ENCODE results near the gene NEDD4L. TPM values are rescaled to one million over a fixed set of nuclear protein-coding genes. Genes with fewer than 3 reads are reported as not detected.

NEDD4L gene
- total and polyA plus RNA-seq, 2 experiments from 2014 or later, result 36.2 to 72.3 TPM

DNA sequence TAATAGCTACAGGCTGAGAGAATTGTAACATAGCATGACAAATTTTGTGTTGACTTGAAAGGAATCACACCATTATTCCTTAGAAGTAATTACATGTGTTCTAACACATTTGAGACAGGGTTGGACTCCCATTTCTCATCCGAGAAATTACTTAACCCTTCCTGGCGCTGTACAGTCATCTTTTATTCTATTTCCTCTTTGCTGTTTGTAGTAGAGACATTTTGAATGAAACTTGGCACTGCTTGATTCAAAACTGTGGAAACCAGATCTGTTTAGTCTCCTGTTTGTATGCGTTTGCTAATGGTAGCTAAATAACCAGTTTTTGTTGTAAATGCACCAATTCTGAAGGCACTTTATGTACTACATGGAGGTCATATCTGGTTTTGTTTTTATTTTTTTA is 352.9 kb downstream of the NEDD4L start:
- H3K79me2 ChIP-seq (replicated peaks; ENCODE audit: insufficient read depth), result no peaks in the 10 kb centered on the region
- H2AFZ ChIP-seq, result no peak overlapping the region
- peaks cover 7% of the 10 kb centered on the region for H3K4me1 Mint-ChIP-seq
- ATAC-seq (no peak), DNase-seq (ENCODE audit: low spot score) (no peak)
- H3K27ac Mint-ChIP-seq, result no peak overlapping the region
- no peak for TF ChIP-seq EZH2 (IDR thresholded peaks at IDR 0.05; ENCODE audit: low read depth, unreplicated experiment)
- TF ChIP-seq POLR2AphosphoS5 (IDR thresholded peaks at IDR 0.05; ENCODE audit: low read depth), result no peak
- no peak for TF ChIP-seq NANOG (IDR thresholded peaks at IDR 0.05; ENCODE audit: borderline replicate concordance)
- no peak for TF ChIP-seq STAT1 (IDR thresholded peaks at IDR 0.05; ENCODE audit: unreplicated experiment)
- TF ChIP-seq JUNB (IDR thresholded peaks at IDR 0.05; ENCODE audit: unreplicated experiment), result no peak
- TF ChIP-seq ETS1 (IDR thresholded peaks at IDR 0.05), result no peak
- TF ChIP-seq REST (IDR thresholded peaks at IDR 0.05; ENCODE audit: unreplicated experiment), result no peak
- TF ChIP-seq EZH2phosphoT487 (IDR thresholded peaks at IDR 0.05; ENCODE audit: unreplicated experiment), result no peak
- TF ChIP-seq ZNF114 (CRISPR knock-in tag; IDR thresholded peaks at IDR 0.05), result no peak
- no peak for TF ChIP-seq CREB1 (CRISPR knock-in tag; IDR thresholded peaks at IDR 0.05; ENCODE audit: low read depth)
- TF ChIP-seq ZNF331 (CRISPR knock-in tag; IDR thresholded peaks at IDR 0.05; ENCODE audit: low read depth), result no peak
- TF ChIP-seq, protein P1, sequence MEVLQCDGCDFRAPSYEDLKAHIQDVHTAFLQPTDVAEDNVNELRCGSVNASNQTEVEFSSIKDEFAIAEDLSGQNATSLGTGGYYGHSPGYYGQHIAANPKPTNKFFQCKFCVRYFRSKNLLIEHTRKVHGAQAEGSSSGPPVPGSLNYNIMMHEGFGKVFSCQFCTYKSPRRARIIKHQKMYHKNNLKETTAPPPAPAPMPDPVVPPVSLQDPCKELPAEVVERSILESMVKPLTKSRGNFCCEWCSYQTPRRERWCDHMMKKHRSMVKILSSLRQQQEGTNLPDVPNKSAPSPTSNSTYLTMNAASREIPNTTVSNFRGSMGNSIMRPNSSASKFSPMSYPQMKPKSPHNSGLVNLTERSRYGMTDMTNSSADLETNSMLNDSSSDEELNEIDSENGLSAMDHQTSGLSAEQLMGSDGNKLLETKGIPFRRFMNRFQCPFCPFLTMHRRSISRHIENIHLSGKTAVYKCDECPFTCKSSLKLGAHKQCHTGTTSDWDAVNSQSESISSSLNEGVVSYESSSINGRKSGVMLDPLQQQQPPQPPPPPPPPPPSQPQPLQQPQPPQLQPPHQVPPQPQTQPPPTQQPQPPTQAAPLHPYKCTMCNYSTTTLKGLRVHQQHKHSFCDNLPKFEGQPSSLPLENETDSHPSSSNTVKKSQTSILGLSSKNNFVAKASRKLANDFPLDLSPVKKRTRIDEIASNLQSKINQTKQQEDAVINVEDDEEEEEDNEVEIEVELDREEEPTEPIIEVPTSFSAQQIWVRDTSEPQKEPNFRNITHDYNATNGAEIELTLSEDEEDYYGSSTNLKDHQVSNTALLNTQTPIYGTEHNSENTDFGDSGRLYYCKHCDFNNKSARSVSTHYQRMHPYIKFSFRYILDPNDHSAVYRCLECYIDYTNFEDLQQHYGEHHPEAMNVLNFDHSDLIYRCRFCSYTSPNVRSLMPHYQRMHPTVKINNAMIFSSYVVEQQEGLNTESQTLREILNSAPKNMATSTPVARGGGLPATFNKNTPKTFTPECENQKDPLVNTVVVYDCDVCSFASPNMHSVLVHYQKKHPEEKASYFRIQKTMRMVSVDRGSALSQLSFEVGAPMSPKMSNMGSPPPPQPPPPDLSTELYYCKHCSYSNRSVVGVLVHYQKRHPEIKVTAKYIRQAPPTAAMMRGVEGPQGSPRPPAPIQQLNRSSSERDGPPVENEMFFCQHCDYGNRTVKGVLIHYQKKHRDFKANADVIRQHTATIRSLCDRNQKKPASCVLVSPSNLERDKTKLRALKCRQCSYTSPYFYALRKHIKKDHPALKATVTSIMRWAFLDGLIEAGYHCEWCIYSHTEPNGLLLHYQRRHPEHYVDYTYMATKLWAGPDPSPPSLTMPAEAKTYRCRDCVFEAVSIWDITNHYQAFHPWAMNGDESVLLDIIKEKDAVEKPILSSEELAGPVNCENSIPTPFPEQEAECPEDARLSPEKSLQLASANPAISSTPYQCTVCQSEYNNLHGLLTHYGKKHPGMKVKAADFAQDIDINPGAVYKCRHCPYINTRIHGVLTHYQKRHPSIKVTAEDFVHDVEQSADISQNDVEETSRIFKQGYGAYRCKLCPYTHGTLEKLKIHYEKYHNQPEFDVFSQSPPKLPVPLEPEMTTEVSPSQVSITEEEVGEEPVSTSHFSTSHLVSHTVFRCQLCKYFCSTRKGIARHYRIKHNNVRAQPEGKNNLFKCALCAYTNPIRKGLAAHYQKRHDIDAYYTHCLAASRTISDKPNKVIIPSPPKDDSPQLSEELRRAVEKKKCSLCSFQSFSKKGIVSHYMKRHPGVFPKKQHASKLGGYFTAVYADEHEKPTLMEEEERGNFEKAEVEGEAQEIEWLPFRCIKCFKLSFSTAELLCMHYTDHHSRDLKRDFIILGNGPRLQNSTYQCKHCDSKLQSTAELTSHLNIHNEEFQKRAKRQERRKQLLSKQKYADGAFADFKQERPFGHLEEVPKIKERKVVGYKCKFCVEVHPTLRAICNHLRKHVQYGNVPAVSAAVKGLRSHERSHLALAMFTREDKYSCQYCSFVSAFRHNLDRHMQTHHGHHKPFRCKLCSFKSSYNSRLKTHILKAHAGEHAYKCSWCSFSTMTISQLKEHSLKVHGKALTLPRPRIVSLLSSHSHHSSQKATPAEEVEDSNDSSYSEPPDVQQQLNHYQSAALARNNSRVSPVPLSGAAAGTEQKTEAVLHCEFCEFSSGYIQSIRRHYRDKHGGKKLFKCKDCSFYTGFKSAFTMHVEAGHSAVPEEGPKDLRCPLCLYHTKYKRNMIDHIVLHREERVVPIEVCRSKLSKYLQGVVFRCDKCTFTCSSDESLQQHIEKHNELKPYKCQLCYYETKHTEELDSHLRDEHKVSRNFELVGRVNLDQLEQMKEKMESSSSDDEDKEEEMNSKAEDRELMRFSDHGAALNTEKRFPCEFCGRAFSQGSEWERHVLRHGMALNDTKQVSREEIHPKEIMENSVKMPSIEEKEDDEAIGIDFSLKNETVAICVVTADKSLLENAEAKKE (CRISPR knock-in tag; IDR thresholded peaks at IDR 0.05), result no peak
- TF ChIP-seq, protein P2, sequence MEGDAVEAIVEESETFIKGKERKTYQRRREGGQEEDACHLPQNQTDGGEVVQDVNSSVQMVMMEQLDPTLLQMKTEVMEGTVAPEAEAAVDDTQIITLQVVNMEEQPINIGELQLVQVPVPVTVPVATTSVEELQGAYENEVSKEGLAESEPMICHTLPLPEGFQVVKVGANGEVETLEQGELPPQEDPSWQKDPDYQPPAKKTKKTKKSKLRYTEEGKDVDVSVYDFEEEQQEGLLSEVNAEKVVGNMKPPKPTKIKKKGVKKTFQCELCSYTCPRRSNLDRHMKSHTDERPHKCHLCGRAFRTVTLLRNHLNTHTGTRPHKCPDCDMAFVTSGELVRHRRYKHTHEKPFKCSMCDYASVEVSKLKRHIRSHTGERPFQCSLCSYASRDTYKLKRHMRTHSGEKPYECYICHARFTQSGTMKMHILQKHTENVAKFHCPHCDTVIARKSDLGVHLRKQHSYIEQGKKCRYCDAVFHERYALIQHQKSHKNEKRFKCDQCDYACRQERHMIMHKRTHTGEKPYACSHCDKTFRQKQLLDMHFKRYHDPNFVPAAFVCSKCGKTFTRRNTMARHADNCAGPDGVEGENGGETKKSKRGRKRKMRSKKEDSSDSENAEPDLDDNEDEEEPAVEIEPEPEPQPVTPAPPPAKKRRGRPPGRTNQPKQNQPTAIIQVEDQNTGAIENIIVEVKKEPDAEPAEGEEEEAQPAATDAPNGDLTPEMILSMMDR (conservative IDR thresholded peaks at IDR 0.05; ENCODE audit: low read depth in 2 of 2), result no peak
- no peak overlapping the region for H3K4me3 Mint-ChIP-seq
- no peaks in the 10 kb centered on the region for H3K9me3 Mint-ChIP-seq
- H3K27me3 Mint-ChIP-seq (ENCODE audit: insufficient read depth, low read depth, poor library complexity), result peaks cover 11% of the 10 kb centered on the region
- H3K4me3 ChIP-seq, result no peak overlapping the region
- no peaks in the 10 kb centered on the region; the same call in 1 of the 2 replicates for H4K20me1 ChIP-seq (replicated peaks; ENCODE audit: insufficient read depth)
- H3K9me2 ChIP-seq (ENCODE audit: insufficient read depth), result no peaks in the 10 kb centered on the region
- H3K27ac ChIP-seq (ENCODE audit: low read depth), result no peak overlapping the region
- H3F3A ChIP-seq (replicated peaks; ENCODE audit: low read depth), result no peaks in the 10 kb centered on the region
- peaks cover 3% of the 10 kb centered on the region; the same call in 1 of the 2 replicates for H3K4me1 ChIP-seq (ENCODE audit: insufficient read depth)
- H3K36me3 Mint-ChIP-seq (ENCODE audit: low read depth), result peaks cover 18% of the 10 kb centered on the region
- H3K27me3 ChIP-seq (ENCODE audit: insufficient read depth), result no peaks in the 10 kb centered on the region
- H3K4me2 ChIP-seq, result no peak overlapping the region
- 0 out of 2 replicates have a peak, but pooled peaks cover 4% of the 10 kb centered on the region for H3K36me3 ChIP-seq (ENCODE audit: insufficient read depth)
